Calu3 (cell line): ENCODE results near the gene HMBS. TPM values are rescaled to one million over a fixed set of nuclear protein-coding genes. Genes with fewer than 3 reads are reported as not detected.
A peak's percentile ranks its signal among the peaks of the same experiment; 100 is the strongest.

Source experiments
- BruUV-seq: library from RNA; stranded (reverse); fragments of 400-500 nt; replicated peaks from 2 replicates; lab custom pipeline; 2021; lab: Mats Ljungman, UMichigan
- CTCF ChIA-PET: fragments of 300-600 bp; sonication (Branson Sonifier 250); formaldehyde crosslinking; loops from one replicate; lab custom pipeline; 2022; ENCODE audit warnings: antibody characterized with exemption; lab: Charles Lee
- DNase-seq: peaks from one replicate; pipeline ENCODE4 v3.0.0; 2022
- H3K27ac Mint-ChIP-seq: one replicate; pipeline ENCODE4 v1.8.0; 2022; ENCODE audit warnings: mixed read lengths; ENCODE audit not compliant: unreplicated experiment
- H3K27me3 Mint-ChIP-seq: one replicate; pipeline ENCODE4 v1.8.0; 2022; ENCODE audit warnings: mixed read lengths; ENCODE audit not compliant: unreplicated experiment
- H3K36me3 Mint-ChIP-seq: one replicate; pipeline ENCODE4 v1.8.0; 2022; ENCODE audit warnings: mild to moderate bottlenecking, moderate library complexity, mixed read lengths; ENCODE audit not compliant: insufficient read depth, unreplicated experiment
- H3K4me1 Mint-ChIP-seq: one replicate; pipeline ENCODE4 v1.8.0; 2022; ENCODE audit warnings: mild to moderate bottlenecking, low read depth, mixed read lengths; ENCODE audit not compliant: unreplicated experiment
- H3K4me3 Mint-ChIP-seq: one replicate; pipeline ENCODE4 v1.8.0; 2022; ENCODE audit warnings: mild to moderate bottlenecking, low read depth, moderate library complexity, mixed read lengths; ENCODE audit not compliant: unreplicated experiment
- H3K9me3 Mint-ChIP-seq: one replicate; pipeline ENCODE4 v1.8.0; 2022; ENCODE audit warnings: low read depth, mixed read lengths; ENCODE audit not compliant: unreplicated experiment
- intact Hi-C: fragments of 100-400 bp; cut with micrococcal nuclease; formaldehyde crosslinking; loops from one replicate; pipeline ENCODE4 v1.10.0; 2022; ENCODE audit not compliant: unreplicated experiment
- total RNA-seq: library from RNA; stranded (reverse); gene quantifications from 2 replicates; pipeline ENCODE4 v1.2.3, GENCODE V29; 2022
- TF ChIP-seq, protein P1 (sequence below): fragments of 200-600 bp; IDR thresholded peaks from one replicate; pipeline ENCODE4 v1.8.0; 2022; ENCODE audit warnings: antibody characterized with exemption; ENCODE audit not compliant: unreplicated experiment

HMBS gene
- total RNA-seq, 1 experiment from 2014 or later = 35.2 TPM

- Mint-ChIP-seq H3K4me3 (peak overlapping the region; percentile 91), H3K36me3 (peaks cover 49% of the 10 kb centered on the region), H3K4me1 (no peaks in the 10 kb centered on the region), H3K9me3 (no peaks in the 10 kb centered on the region), H3K27me3 (no peaks in the 10 kb centered on the region), H3K27ac (peak overlapping the region; percentile 93)
- no TSS peak for BruUV-seq
- TF ChIP-seq, protein P1, sequence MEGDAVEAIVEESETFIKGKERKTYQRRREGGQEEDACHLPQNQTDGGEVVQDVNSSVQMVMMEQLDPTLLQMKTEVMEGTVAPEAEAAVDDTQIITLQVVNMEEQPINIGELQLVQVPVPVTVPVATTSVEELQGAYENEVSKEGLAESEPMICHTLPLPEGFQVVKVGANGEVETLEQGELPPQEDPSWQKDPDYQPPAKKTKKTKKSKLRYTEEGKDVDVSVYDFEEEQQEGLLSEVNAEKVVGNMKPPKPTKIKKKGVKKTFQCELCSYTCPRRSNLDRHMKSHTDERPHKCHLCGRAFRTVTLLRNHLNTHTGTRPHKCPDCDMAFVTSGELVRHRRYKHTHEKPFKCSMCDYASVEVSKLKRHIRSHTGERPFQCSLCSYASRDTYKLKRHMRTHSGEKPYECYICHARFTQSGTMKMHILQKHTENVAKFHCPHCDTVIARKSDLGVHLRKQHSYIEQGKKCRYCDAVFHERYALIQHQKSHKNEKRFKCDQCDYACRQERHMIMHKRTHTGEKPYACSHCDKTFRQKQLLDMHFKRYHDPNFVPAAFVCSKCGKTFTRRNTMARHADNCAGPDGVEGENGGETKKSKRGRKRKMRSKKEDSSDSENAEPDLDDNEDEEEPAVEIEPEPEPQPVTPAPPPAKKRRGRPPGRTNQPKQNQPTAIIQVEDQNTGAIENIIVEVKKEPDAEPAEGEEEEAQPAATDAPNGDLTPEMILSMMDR = no peak
- CTCF ChIA-PET = interaction anchor here (1.0 kb wide), 2 partner anchors 9 to 102 kb away, joined by 3 to 5 read pairs; partner anchors contain the start of gene HMBS
- DNase-seq = peak; percentile 20
- intact Hi-C loops = no loop called here
Observed at GRCh38 chr11:119093942-119094815, 9.5 kb downstream of the HMBS start.

DNA sequence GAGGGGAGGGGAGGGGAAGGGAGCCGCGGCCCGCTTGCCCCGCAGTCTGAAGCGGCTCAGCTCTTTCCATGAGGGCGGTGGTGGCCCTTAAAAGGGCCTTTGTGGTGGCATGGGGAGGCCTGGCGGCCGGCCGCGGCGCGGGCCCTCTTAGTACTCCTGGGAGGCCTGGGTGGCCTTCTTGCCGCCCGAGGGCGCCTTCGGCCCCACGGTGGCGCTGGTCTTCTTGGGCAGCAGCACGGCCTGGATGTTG is 10.1 kb downstream of the HMBS start:
- BruUV-seq = no TSS peak
- peaks cover 49% of the 10 kb centered on the region for H3K36me3 Mint-ChIP-seq
- H3K9me3 Mint-ChIP-seq = no peaks in the 10 kb centered on the region
- intact Hi-C loops = no loop called here
- H3K27ac Mint-ChIP-seq = peak overlapping the region; percentile 90
- peak overlapping the region; percentile 91 for H3K4me3 Mint-ChIP-seq
- CTCF ChIA-PET = interaction anchor here (1.0 to 1.5 kb wide), 3 partner anchors 10 to 102 kb away, joined by 3 to 5 read pairs (median 3); partner anchors contain the start of genes HMBS and VPS11
- no peaks in the 10 kb centered on the region for H3K4me1 Mint-ChIP-seq
- DNase-seq = peak; percentile 81
- H3K27me3 Mint-ChIP-seq = no peaks in the 10 kb centered on the region
- TF ChIP-seq, protein P1 = peak; percentile 49

- intact Hi-C loops = no loop called here
Observed at GRCh38 chr11:119095066-119095880, 10.6 kb downstream of the HMBS start.

GRCh38 chr11:119099711-119100110 is 15.0 kb downstream of the HMBS start:
- peaks cover 56% of the 10 kb centered on the region for H3K36me3 Mint-ChIP-seq
- H3K27ac Mint-ChIP-seq = no peak overlapping the region
- CTCF ChIA-PET = interaction anchor here (0.7 kb wide), 1 partner anchor 239 kb away, joined by 4 read pairs; no protein-coding TSS in a partner anchor
- peaks cover 9% of the 10 kb centered on the region for H3K4me1 Mint-ChIP-seq
- TF ChIP-seq, protein P1 = no peak
- no peaks in the 10 kb centered on the region for H3K27me3 Mint-ChIP-seq
- no TSS peak for BruUV-seq
- no peaks in the 10 kb centered on the region for H3K9me3 Mint-ChIP-seq
- peak overlapping the region; percentile 88 for H3K4me3 Mint-ChIP-seq
- no peak for DNase-seq
- intact Hi-C loops = loop anchor here (5.0 kb wide), 1 partner anchor 98 kb away; no protein-coding TSS in a partner anchor

More at GRCh38 chr11:119095066-119095880, 10.6 kb downstream of the HMBS start:
- Mint-ChIP-seq H3K27ac (peak overlapping the region; percentile 90), H3K4me3 (peak overlapping the region; percentile 91), H3K4me1 (peaks cover 5% of the 10 kb centered on the region), H3K27me3 (no peaks in the 10 kb centered on the region), H3K36me3 (peaks cover 55% of the 10 kb centered on the region), H3K9me3 (no peaks in the 10 kb centered on the region)
- TF ChIP-seq, protein P1 = no peak
- CTCF ChIA-PET = interaction anchor here (1.0 to 1.5 kb wide), 3 partner anchors 10 to 101 kb away, joined by 3 to 5 read pairs (median 3); partner anchors contain the start of genes HMBS and VPS11
- BruUV-seq = TSS peak; percentile 84
- peak; percentile 94 for DNase-seq
